Activated naive CD8-positive, alpha-beta T cell treated with anti-CD3 and anti-CD28 coated beads, Interleukin-2, amount 50 U/mL, for 16 hours (primary cell): ENCODE results near the gene TRIM43.
"Not testable (repeated sequence)": the region's sequence is repeated elsewhere in the genome, so short reads cannot be mapped to it uniquely, and the experiment has no call there.

ENCODE experiments used
- DNase-seq: peaks from one replicate; pipeline ENCODE4 v3.0.0-alpha.2; 2020; ENCODE audit warnings: low read depth, low spot score

Gene TRIM43

GRCh38 chr2:95591701-95592100 lies at the start of gene TRIM43:
TSS of gene TRIM43 (plus strand) at chr2:95592001. CDS start at chr2:95594024, 2,023 bp downstream.
- DNase-seq: not testable (repeated sequence)

GRCh38 chr2:95551055-95551568 lies 40.7 kb upstream of the TRIM43 start:
- DNase-seq: no peak

GRCh38 chr2:95552911-95553310 lies 38.9 kb upstream of the TRIM43 start:
- no peak for DNase-seq

- DNase-seq: no peak
These were observed 22.6 kb upstream of the TRIM43 start for GRCh38 chr2:95569170-95569569.

GRCh38 chr2:95573866-95574265 lies 17.9 kb upstream of the TRIM43 start:
- DNase-seq: no peak

- DNase-seq: no peak
These were observed 17.3 kb upstream of the TRIM43 start for GRCh38 chr2:95574506-95574905.

- DNase-seq: no peak
These were observed 15.9 kb upstream of the TRIM43 start for GRCh38 chr2:95575857-95576256.

- no peak for DNase-seq
These were observed 13.3 kb upstream of the TRIM43 start for GRCh38 chr2:95578539-95578938.

GRCh38 chr2:95583545-95583944 lies 8.3 kb upstream of the TRIM43 start:
- DNase-seq: not testable (repeated sequence)

GRCh38 chr2:95584321-95584720 lies 7.5 kb upstream of the TRIM43 start:
- DNase-seq: not testable (repeated sequence)

GRCh38 chr2:95589777-95590536 lies 1.8 kb upstream of the TRIM43 start:
- not testable (repeated sequence) for DNase-seq

- DNase-seq: not testable (repeated sequence)
These were observed 1.2 kb downstream of the TRIM43 start for GRCh38 chr2:95592973-95593372.

- not testable (repeated sequence) for DNase-seq
These were observed 3.2 kb downstream of the TRIM43 start for GRCh38 chr2:95595012-95595411.

GRCh38 chr2:95601301-95601700 lies 9.5 kb downstream of the TRIM43 start:
- DNase-seq: not testable (repeated sequence)

GRCh38 chr2:95602146-95602545 lies 10.3 kb downstream of the TRIM43 start:
- not testable (repeated sequence) for DNase-seq

- not testable (repeated sequence) for DNase-seq
These were observed 16.6 kb downstream of the TRIM43 start for GRCh38 chr2:95608356-95608755.

GRCh38 chr2:95609764-95610163 lies 18.0 kb downstream of the TRIM43 start:
- DNase-seq: not testable (repeated sequence)

GRCh38 chr2:95613048-95613447 lies 21.2 kb downstream of the TRIM43 start:
- DNase-seq: not testable (repeated sequence)

- DNase-seq: not testable (repeated sequence)
These were observed 30.9 kb downstream of the TRIM43 start for GRCh38 chr2:95622728-95623127.

- not testable (repeated sequence) for DNase-seq
These were observed 39.2 kb downstream of the TRIM43 start for GRCh38 chr2:95630987-95631386.

GRCh38 chr2:95633626-95634259 lies 41.9 kb downstream of the TRIM43 start:
- not testable (repeated sequence) for DNase-seq

- DNase-seq: not testable (repeated sequence)
These were observed 48.9 kb downstream of the TRIM43 start for GRCh38 chr2:95640515-95641288.
